AG09319 (cell line): ENCODE data around the gene CDK19.

Experiments used
- DNase-seq: peaks from one replicate; pipeline ENCODE4 v3.0.0-alpha.2; 2010; ENCODE audit warnings: low read depth; ENCODE audit errors: extremely low read depth
- CTCF ChIP-seq: IDR thresholded peaks from 2 replicates; pipeline ENCODE4 v1.5.1; 2011; ENCODE audit warnings: low read depth, mild to moderate bottlenecking, inconsistent platforms, low read length, moderate library complexity

CDK19 gene

DNA sequence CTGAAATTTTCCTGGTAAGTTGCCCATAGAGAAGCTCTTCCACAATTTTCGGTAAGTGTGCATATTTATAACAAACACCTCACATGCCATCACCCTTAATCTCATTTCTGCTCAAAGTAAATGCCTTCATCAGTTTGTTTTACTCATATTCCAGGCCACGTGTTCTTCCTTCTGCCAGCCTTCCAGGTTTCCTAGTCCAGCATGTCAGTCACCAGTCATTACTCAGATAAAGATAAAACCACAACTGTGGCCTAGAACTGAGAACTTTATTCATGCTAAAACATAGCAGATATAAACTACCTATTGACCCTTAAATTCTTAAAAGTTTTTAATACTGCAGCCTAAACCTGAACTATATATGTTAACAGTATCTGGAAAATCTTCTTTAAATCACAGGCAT is 189.4 kb downstream of the CDK19 start:
- no peak for DNase-seq
- no peak for TF ChIP-seq CTCF

DNA sequence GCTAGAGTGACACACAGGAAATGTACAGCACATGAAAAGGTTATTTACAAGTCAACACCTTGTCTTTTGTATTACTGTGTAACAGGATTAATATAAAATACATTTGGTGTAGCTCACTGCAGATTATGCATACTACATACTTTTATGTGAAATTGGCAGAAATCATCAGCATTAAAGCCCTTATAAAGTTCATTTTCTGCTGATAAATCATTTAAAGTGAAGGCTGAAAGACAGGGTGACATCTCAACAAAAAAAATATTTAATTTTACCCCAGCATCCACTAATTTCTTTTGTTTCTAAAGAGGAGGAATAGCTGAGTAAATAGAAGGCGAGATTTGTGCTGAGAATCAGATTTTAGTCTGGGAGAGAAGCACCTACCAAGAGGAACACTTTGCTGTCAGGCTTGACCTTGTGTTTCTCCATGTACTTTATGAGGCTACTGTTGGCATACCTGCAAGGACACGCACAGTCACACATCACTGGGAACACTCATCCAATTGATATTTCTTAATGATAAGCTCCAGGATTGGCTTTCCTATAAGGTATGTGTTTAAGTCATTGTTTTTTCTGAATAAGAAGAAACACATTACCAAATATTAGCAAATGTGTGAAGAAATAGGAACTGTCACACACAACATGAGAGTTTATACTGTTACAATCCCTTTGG is 192.2 kb downstream of the CDK19 start:
- TF ChIP-seq CTCF = no peak
- no peak for DNase-seq

DNA sequence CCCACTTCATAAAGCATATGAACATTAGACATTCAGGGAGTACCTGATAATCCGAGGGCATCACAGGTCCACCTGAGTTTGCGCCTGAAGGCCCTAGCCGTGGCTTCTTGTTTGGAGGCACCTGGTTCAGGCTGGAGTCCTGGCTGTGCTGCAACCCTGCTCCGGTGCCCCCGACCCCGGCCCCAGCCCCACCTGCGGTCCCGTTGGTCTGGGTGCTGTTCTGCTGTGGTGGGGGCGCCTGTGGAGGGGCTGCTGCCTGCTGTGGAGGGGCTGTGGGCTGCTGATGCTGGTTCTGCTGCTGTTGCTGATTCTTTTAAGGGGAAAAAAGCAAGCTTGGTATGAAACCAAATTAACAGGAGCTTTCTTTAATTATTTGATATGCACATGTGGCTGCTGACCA is 194.2 kb downstream of the CDK19 start:
- no peak for DNase-seq
- TF ChIP-seq CTCF = no peak

- TF ChIP-seq CTCF = no peak
- no peak for DNase-seq
Measured at GRCh38 chr6:110620065-110620464, 195.2 kb downstream of the CDK19 start.

- TF ChIP-seq CTCF = no peak
- DNase-seq = no peak
Measured at GRCh38 chr6:110619275-110619908, 195.9 kb downstream of the CDK19 start.

DNA sequence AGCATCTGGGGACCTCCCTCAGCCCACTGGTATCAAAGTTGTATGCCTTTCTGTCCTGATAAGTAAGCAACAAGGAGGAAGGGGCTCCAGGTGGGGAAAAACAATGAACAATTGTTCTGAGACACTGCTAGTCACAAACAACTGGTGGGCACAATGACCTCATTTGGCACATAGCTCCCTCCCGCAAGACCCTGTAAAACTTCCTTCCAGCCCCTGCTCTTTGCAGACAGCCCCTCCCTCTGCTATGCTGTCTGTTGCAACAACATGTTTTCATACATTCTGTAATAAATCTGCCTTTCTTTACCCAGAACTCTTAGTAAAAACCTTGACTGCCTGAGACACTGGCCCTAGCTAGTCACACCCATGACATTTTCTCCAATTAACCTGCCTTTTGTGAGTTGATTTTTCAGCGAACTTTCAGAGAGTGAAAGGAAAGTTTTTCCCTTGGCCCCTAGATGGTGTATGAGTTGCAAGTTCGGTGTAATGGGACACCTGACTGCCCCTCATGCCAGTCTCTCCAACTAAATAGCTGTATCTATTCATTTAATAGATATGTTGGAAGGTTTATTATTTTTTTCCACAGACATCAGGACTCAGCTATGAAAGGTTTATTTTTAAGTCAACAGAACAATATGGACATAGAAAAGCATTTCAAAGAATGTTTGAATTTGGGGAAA is 196.5 kb downstream of the CDK19 start:
- DNase-seq = no peak
- no peak; the same call in none of the 2 replicates for TF ChIP-seq CTCF

DNA sequence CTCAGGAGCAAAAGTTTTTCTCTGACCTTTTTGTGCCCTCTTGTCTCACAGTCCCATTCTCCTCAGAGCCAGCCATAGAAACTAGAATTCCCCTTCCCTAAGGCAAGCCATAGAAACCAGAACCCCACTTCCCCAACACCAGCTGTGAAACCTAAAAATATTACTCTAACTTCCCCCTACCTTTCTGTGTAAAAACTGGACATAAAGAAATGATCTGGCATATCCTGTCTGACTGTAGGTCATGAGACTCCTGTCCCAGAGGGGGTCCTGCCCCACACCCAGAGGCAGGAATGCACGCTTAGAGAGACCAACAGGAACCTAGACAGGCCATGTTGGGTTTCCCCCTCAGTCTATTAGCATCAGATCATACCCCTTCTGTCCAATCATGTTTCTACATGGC is 198.2 kb downstream of the CDK19 start:
- TF ChIP-seq CTCF = no peak
- DNase-seq = no peak
